Heart right ventricle (tissue), 16 donors: ENCODE data around the gene DAB1. TPM values are rescaled to one million over a fixed set of nuclear protein-coding genes. Genes with fewer than 3 reads are reported as not detected.

Source experiments
- ATAC-seq, 8 donors: fragments of 200-7000 bp; cut with Tn5 transposase; one replicate each; pipeline ENCODE4 v1.9.1; 2020; ENCODE audit warnings: mild to moderate bottlenecking in 8 of 8, moderate library complexity in 8 of 8, moderate number of reproducible peaks in 1 of 8
- DNase-seq, 2 donors: peaks; one replicate each; pipeline ENCODE4 v3.0.0-alpha.2; 2020
- H3K27ac ChIP-seq, 10 donors: fragments of 200-600 bp; sonication (generic) in 2 of 10; one replicate each; pipeline versions ENCODE4 v1.5.0 to v1.8.0; 2020 to 2022; ENCODE audit warnings: mild to moderate bottlenecking in 3 of 10
- H3K27me3 ChIP-seq, 7 donors: fragments of 200-600 bp; one replicate each; pipeline ENCODE4 v1.8.0; 2021 to 2022; ENCODE audit warnings: mild to moderate bottlenecking in 2 of 7
- H3K36me3 ChIP-seq, 9 donors: fragments of 200-600 bp; sonication (generic) in 1 of 9; one replicate each; pipeline versions ENCODE4 v1.5.0 to v1.8.0; 2020 to 2022; ENCODE audit warnings: mild to moderate bottlenecking in 2 of 9
- H3K4me1 ChIP-seq, 9 donors: fragments of 200-600 bp; sonication (generic) in 1 of 9; one replicate each; pipeline versions ENCODE4 v1.5.0 to v1.8.0; 2020 to 2022; ENCODE audit warnings: mild to moderate bottlenecking in 4 of 9
- H3K4me3 ChIP-seq, 10 donors: fragments of 200-600 bp; sonication (generic) in 2 of 10; one replicate each; pipeline versions ENCODE4 v1.5.0 to v1.8.0; 2020 to 2022; ENCODE audit warnings: mild to moderate bottlenecking in 7 of 10, moderate library complexity in 2 of 10
- H3K9me3 ChIP-seq, 11 donors: fragments of 200-600 bp in 10 of 11; sonication (generic) in 2 of 11; one replicate each; pipeline versions ENCODE4 v1.5.0 to v1.8.0; 2013 to 2022; ENCODE audit warnings: mild to moderate bottlenecking in 2 of 11, control low read depth in 1 of 11, moderate library complexity in 1 of 11
- WGBS, 2 donors: extraction: QIAGEN DNeasy Blood & Tissue Kit; methylation state at CpG; one replicate each; pipeline ENCODE4 v1.1.7; 2013; ENCODE audit warnings: inconsistent platforms in 1 of 2; 5-methylcytosine and 5-hydroxymethylcytosine counted together
- intact Hi-C, 10 donors: fragments of 100-400 bp; cut with DNase I; formaldehyde crosslinking; loops; one replicate each; pipeline versions ENCODE4 v1.11.1 to v1.14.2; 2022
- polyA plus RNA-seq, 2 donors: library from polyadenylated mRNA; stranded (reverse); fragments of 200-250 nt; gene quantifications; one replicate each; pipeline ENCODE4 v1.2.3, GENCODE V29; 2013
- total RNA-seq, 10 donors: library from RNA; stranded (reverse); fragmentation: NEBNext Ultra II Directional in 3 of 10; extraction: Animal tissue kit (Norgen Biotek cat#: 25700) in 3 of 10; gene quantifications; one replicate each; pipeline versions ENCODE4 v1.2.1 to v1.2.4, GENCODE V29; 2021 to 2023
- TF ChIP-seq, protein P1 (sequence below), 9 donors: fragments of 200-600 bp; sonication (generic) in 2 of 9; IDR thresholded peaks; one replicate each; pipeline versions ENCODE4 v1.5.0 to v1.8.0; 2021 to 2022; ENCODE audit warnings: antibody characterized with exemption in 9 of 9, mild to moderate bottlenecking in 5 of 9, moderate library complexity in 1 of 9
- donor health status: Arrhythmogenic right ventricular cardiomyopathy.
- donor health status: ischemic (EF 13 %, LVEDD 7.1; RV severe dilation, severe dysfunction).
- donor health status: healthy with polysubstance abuse.
- donor health status: DM: no; HTN: yes; CAD: no.
- donor health status: DM: no; HTN: no; CAD: no.
- donor health status: ischemic (EF 25% LVEDD 6.9; RV normal size, moderate dysfunction).
- donor health status: ischemic (EF 25% LVEDD 5.7; RV mildly dilated, moderate dysfunction).
- donor health status: healthy.
- donor health status: DM: yes; HTN: yes; CAD: no.
- donor health status: Ischemic cardiomyopathy.
- donor health status: ischemic (EF 35%, LVEDD 5.7; RV mildly dilated, moderate dysfunction).
- donor health status: nonischemic (EF 11% LVEDD 7.7; RV severe dilation, severe dysfunction).
- donor health status: DM: yes; HTN: yes; CAD: no.
- donor health status: PGD.
- donor health status: ischemic (EF 29% LVEDD 5.4; RV normal size, mild dysfunction).
- donor health status: nonischemic (EF 23%, LVEDD 6.1; RV moderate dilation, normal function).

DAB1 gene
- total and polyA plus RNA-seq, 12 donors = 0.16 to 25.5 (median 8.1) TPM

DNA sequence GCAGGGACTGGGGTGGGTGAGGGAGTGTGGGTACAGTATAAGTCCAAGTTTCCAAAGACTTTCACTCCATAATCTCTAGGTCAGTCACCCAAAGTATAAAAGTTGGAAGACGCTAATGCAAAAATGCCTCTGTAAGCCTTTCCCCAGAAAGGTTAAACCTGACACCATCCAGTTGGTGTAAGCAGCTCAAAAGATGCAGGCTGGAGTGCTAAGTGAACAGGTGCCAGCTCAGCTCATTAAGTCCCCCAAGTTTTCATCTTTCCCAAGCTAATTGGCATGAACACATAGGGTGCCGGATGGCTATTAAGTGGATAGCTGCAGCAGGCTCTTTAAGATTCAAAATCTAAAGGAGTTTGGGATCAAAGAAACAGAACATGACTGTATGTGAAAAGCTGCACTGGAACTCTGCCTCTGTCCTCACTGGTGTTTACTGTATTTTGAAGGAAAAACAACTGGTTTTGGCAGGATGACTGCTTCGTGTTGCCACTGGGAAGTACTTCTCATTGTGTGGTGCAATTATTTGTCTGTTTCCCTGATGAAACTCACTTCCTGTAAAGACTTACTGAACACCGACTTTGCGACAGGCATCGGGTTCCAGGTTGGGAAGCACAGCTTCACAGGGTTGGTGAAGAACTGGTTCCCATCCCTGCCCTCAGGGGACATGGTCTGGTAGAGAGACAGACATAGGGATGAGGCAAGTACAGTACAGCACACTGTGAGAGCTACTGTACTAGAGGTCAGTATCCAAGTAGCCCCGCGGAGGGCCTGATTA is 152.7 kb downstream of the DAB1 start:
- intact Hi-C loops = no loop called here
- no peaks in the 10 kb centered on the region for H3K27me3 ChIP-seq
- H3K9me3 ChIP-seq = peaks cover 0 to 4% (median 0%) of the 10 kb centered on the region in 11 donors
- H3K4me3 ChIP-seq = no peak overlapping the region
- no peak for DNase-seq
- H3K4me1 ChIP-seq = no peaks in the 10 kb centered on the region
- no peaks in the 10 kb centered on the region for H3K36me3 ChIP-seq
- no peak for ATAC-seq
- TF ChIP-seq, protein P1, sequence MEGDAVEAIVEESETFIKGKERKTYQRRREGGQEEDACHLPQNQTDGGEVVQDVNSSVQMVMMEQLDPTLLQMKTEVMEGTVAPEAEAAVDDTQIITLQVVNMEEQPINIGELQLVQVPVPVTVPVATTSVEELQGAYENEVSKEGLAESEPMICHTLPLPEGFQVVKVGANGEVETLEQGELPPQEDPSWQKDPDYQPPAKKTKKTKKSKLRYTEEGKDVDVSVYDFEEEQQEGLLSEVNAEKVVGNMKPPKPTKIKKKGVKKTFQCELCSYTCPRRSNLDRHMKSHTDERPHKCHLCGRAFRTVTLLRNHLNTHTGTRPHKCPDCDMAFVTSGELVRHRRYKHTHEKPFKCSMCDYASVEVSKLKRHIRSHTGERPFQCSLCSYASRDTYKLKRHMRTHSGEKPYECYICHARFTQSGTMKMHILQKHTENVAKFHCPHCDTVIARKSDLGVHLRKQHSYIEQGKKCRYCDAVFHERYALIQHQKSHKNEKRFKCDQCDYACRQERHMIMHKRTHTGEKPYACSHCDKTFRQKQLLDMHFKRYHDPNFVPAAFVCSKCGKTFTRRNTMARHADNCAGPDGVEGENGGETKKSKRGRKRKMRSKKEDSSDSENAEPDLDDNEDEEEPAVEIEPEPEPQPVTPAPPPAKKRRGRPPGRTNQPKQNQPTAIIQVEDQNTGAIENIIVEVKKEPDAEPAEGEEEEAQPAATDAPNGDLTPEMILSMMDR (IDR thresholded peaks at IDR 0.05) = no peak
- 73 to 85% methylated on average over 8 of the region's 8 CpGs for WGBS, 2 donors
- H3K27ac ChIP-seq = no peak overlapping the region

DNA sequence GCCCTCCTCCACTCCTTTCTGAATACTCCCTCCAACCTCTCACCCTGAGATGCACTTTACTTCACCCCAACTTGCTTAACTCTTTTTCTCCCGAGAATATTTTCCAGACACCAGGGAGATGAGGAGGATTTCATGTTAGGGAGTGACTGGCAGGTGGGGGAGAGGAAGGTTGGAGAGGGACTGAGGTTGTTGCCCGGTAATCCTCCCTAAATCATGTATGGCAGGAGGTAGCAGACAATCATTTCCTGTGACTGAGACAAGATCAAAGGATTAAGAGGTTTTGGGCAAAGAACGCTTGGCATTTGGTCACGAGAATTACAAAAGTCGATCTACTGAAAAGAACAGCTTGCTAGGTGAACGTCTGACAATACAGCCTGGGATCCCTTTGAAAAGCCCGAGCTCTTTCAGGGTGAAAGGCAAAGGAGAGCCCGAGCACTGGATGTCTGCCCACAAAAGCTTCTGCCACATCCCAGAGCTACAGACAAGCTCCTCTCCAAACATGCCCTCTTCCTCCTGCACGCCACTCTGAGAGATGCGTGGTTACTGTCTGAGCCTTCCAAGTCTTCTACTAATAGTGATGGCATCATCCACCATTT is 154.1 kb downstream of the DAB1 start:
- WGBS, 2 donors = 70 to 73% methylated on average over 10 of the region's 10 CpGs
- no peaks in the 10 kb centered on the region for H3K27me3 ChIP-seq
- no peak for ATAC-seq

DNA sequence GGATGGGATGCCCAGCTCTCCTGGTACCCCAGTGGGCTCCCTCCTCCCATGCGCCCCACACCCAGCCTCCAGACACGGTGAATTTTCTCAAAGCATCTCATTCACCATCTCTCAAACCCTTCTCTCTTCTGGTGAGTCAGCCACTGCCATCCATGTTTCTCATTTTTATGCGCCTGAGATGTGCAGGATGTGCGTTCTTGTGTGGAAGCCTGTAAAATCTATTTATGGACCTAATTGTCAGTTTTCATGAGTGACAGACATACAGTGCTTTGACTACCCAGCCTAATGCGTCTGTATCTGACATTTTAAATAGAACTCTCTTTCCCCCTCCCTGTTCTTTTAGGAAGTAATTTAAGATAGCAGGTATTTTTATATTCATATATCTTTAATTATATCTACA is 158.8 kb downstream of the DAB1 start:
- no peak overlapping the region for H3K27ac ChIP-seq
- TF ChIP-seq, protein P1 (IDR thresholded peaks at IDR 0.05) = no peak
- intact Hi-C loops = no loop called here

More for the DNA sequence above, 154.1 kb downstream of the DAB1 start:
- Histone ChIP-seq H3K27ac (no peak overlapping the region), H3K4me1 (no peaks in the 10 kb centered on the region), H3K36me3 (no peaks in the 10 kb centered on the region), H3K9me3 (peaks cover 0 to 4% (median 0%) of the 10 kb centered on the region in 11 donors), H3K4me3 (no peak overlapping the region)
- intact Hi-C loops = loop anchor here in 1 of 10 donors (1.0 kb wide), 1 partner anchor 9 kb away; no protein-coding TSS in a partner anchor
- no peak for DNase-seq
- TF ChIP-seq, protein P1 (IDR thresholded peaks at IDR 0.05) = no peak

DNA sequence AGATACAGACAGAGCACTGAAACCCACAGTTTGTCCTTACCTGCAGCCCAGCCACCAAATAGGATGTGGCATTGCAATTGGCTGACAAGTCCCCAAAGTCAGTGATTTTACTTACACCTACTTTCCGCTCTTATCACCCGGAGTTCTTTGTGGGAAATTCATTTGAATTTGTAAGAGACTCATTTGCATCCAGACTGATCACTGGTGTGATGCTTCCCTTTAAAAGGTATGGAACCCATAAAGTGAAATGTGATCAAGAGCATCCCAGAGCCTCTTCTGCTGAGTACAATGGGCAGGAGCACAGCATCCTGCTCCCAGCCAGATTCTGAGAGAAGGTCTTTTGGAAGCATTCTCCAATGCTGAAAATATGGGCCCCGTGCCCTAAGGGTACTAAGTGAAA is 161.4 kb downstream of the DAB1 start:
- intact Hi-C loops = no loop called here
- TF ChIP-seq, protein P1 (IDR thresholded peaks at IDR 0.05) = no peak

More for the DNA sequence above, 158.8 kb downstream of the DAB1 start:
- WGBS, 2 donors = 78 to 83% methylated on average over 5 of the region's 5 CpGs
- Histone ChIP-seq H3K9me3 (peaks cover 0 to 4% (median 0%) of the 10 kb centered on the region in 11 donors), H3K4me1 (no peaks in the 10 kb centered on the region), H3K4me3 (no peak overlapping the region), H3K27me3 (no peaks in the 10 kb centered on the region), H3K36me3 (no peaks in the 10 kb centered on the region)
- DNase-seq = no peak
- no peak for ATAC-seq

More for the DNA sequence above, 161.4 kb downstream of the DAB1 start:
- DNase-seq = no peak
- no peaks in the 10 kb centered on the region for H3K36me3 ChIP-seq
- no peak overlapping the region for H3K4me3 ChIP-seq
- H3K27me3 ChIP-seq = no peaks in the 10 kb centered on the region
- no peak overlapping the region for H3K27ac ChIP-seq
- no peak for ATAC-seq
- H3K4me1 ChIP-seq = no peaks in the 10 kb centered on the region
- H3K9me3 ChIP-seq = peaks cover 0 to 8% (median 0%) of the 10 kb centered on the region in 11 donors
- 76 to 89% methylated on average over 3 of the region's 3 CpGs for WGBS, 2 donors
